K562 (cell line): ENCODE data around the gene NR1H2. TPM values are rescaled to one million over a fixed set of nuclear protein-coding genes. Genes with fewer than 3 reads are reported as not detected.
A peak's percentile ranks its signal among the peaks of the same experiment; 100 is the strongest.

Experiments used
- CEBPB ChIP-seq: fragments of 450-650 bp; IDR thresholded peaks from 2 replicates; pipeline ENCODE4 v1.6.1; 2016; ENCODE audit warnings: missing genetic modification characterization, missing compliant biosample characterization
- DIDO1 ChIP-seq: fragments of 450-650 bp; IDR thresholded peaks from 2 replicates; pipeline ENCODE4 v1.6.1; 2016; ENCODE audit warnings: low read depth, missing biosample characterization, missing genetic modification characterization
- GABPA ChIP-seq: fragments of 200-800 bp; sonication (Bioruptor generic); conservative IDR thresholded peaks from 2 replicates; pipeline ENCODE4 v1.6.1; 2016; ENCODE audit warnings: low read depth, missing genetic modification characterization, missing compliant biosample characterization
- GTF2E2 ChIP-seq: fragments of 200-800 bp; sonication (Bioruptor generic); IDR thresholded peaks from 2 replicates; pipeline ENCODE4 v1.6.1; 2016; ENCODE audit warnings: missing genetic modification characterization, missing compliant biosample characterization
- HNRNPL ChIP-seq: fragments of 200-400 bp; formaldehyde crosslinking; IDR thresholded peaks from 2 replicates; pipeline ENCODE4 v1.6.1; 2017; ENCODE audit warnings: low read depth, mild to moderate bottlenecking, low read length
- KAT7 ChIP-seq: sonication (generic); formaldehyde crosslinking; IDR thresholded peaks from 2 replicates; pipeline ENCODE4 v1.8.0; 2022; ENCODE audit warnings: missing genetic modification reagents, mild to moderate bottlenecking, borderline replicate concordance
- L3MBTL2 ChIP-seq: fragments of 450-650 bp; IDR thresholded peaks from 2 replicates; pipeline ENCODE4 v1.6.1; 2016; ENCODE audit warnings: mild to moderate bottlenecking, moderate library complexity
- MAZ ChIP-seq, 2 experiments: fragments of 450-650 bp in 1 of 2; sonication (generic) in 1 of 2; formaldehyde crosslinking; IDR thresholded peaks in 1 of 2; conservative IDR thresholded peaks in 1 of 2; 2 replicates each; pipeline versions ENCODE4 v1.4.0 to v1.5.0; 2020; ENCODE audit warnings: mild to moderate bottlenecking in 1 of 2, missing genetic modification reagents in 1 of 2
- MCM7 ChIP-seq, 2 experiments: fragments of 450-650 bp; IDR thresholded peaks; 2 replicates each; pipeline ENCODE4 v1.6.1; 2016 to 2018
- MEF2D ChIP-seq: conservative IDR thresholded peaks from 2 replicates; pipeline ENCODE4 v1.6.1; 2016; ENCODE audit warnings: low read depth, missing genetic modification characterization, missing compliant biosample characterization
- MNT ChIP-seq, 2 experiments: fragments of 450-650 bp; conservative IDR thresholded peaks; 2 replicates each; pipeline ENCODE4 v1.6.1; 2017; ENCODE audit warnings: mild to moderate bottlenecking in 2 of 2, moderate library complexity in 2 of 2
- NFIX ChIP-seq: fragments of 250-450 bp; sonication (Bioruptor Pico); IDR thresholded peaks from 2 replicates; pipeline ENCODE4 v1.4.0; 2020; ENCODE audit warnings: low read depth, mild to moderate bottlenecking, moderate library complexity
- RBM22 ChIP-seq: fragments of 200-400 bp; formaldehyde crosslinking; IDR thresholded peaks from 2 replicates; pipeline ENCODE4 v1.6.1; 2018; ENCODE audit warnings: low read length, low read depth; ENCODE audit not compliant: poor library complexity, severe bottlenecking
- SMARCC2 ChIP-seq: fragments of 450-650 bp; IDR thresholded peaks from 2 replicates; pipeline ENCODE4 v1.6.1; 2017; ENCODE audit warnings: antibody characterized with exemption, moderate library complexity, mild to moderate bottlenecking, low read depth
- TCF7L2 ChIP-seq: fragments of 150-350 bp; IDR thresholded peaks from 2 replicates; pipeline ENCODE4 v1.6.1; 2016; ENCODE audit warnings: low read depth, mild to moderate bottlenecking, low read length, moderate library complexity
- ZFP1 ChIP-seq: fragments of 450-650 bp; formaldehyde crosslinking; IDR thresholded peaks from 2 replicates; pipeline ENCODE4 v1.4.0; 2020; ENCODE audit warnings: mild to moderate bottlenecking, mixed read lengths
- ZFX ChIP-seq: sonication (generic); formaldehyde crosslinking; IDR thresholded peaks from 2 replicates; pipeline ENCODE4 v1.8.0; 2022; ENCODE audit warnings: mild to moderate bottlenecking, missing genetic modification reagents, moderate library complexity
- ZHX1 ChIP-seq: fragments of 150-350 bp; conservative IDR thresholded peaks from 2 replicates; pipeline ENCODE4 v1.6.1; 2014; ENCODE audit warnings: low read length
- ZNF311 ChIP-seq: fragments of 250-450 bp; sonication (Bioruptor Pico); IDR thresholded peaks from 2 replicates; pipeline ENCODE4 v1.4.0; 2020; ENCODE audit warnings: mild to moderate bottlenecking, moderate library complexity
- polyA plus RNA-seq, 8 experiments: library from polyadenylated mRNA; depleted of rRNA in 4 of 8; stranded (reverse) in 5 of 8; unstranded in 3 of 8; fragments of >200 nt; fragmentation: Nextera tagmentation in 2 of 8; fragmentation: Illumina TruSeq in 1 of 8; extraction: Ambion mirVana in 2 of 8; extraction: Trizol in 1 of 8; gene quantifications; 2 replicates each; pipeline versions ENCODE4 v1.2.1 to v1.2.3, GENCODE V29; 2011 to 2014; ENCODE audit warnings: inconsistent platforms in 1 of 8, missing spikeins in 1 of 8
- total RNA-seq, 7 experiments: library from RNA; depleted of rRNA in 6 of 7; stranded (reverse); fragments of >200 nt in 6 of 7; fragmentation: Illumina TruSeq in 2 of 7; extraction: Trizol in 2 of 7; gene quantifications; 2 replicates each; pipeline versions ENCODE4 v1.2.1 to v1.2.3, GENCODE V29; 2011 to 2021; ENCODE audit warnings: low replicate concordance in 1 of 7

Gene NR1H2
- total and polyA plus RNA-seq, 9 of the 15 experiments (the other 6 are each of a cell fraction or from before 2014, with no cell fraction given) = 0.11 to 73.8 (median 24.0) TPM

- TF ChIP-seq MAZ (CRISPR knock-in tag; conservative IDR thresholded peaks at IDR 0.05 in 1 of 2, IDR thresholded peaks at IDR 0.05 in 1 of 2) (peak; percentile 42 to 61), GTF2E2 (0 out of 2 replicates have a peak, but pooled peaks have one; percentile 7), ZHX1 (no peak), KAT7 (CRISPR knock-in tag) (peak; percentile 96; the same call in 1 of the 2 replicates), SMARCC2 (peak; percentile 66), MNT (conservative IDR thresholded peaks at IDR 0.05) (peak in 1 of 2 experiments; percentile 39; a peak in 1 of 4 replicates), MCM7 (IDR thresholded peaks at IDR 0.05) (no peak), NFIX (no peak), RBM22 (peak; percentile 33), ZNF311 (peak; percentile 12; the same call in 1 of the 2 replicates), L3MBTL2 (peak; percentile 88), DIDO1 (tag) (0 out of 2 replicates have a peak, but pooled peaks have one; percentile 30), CEBPB (tag) (peak; percentile 91), ZFP1 (no peak), GABPA (tag) (0 out of 2 replicates have a peak, but pooled peaks have one; percentile 37), ZFX (CRISPR knock-in tag) (peak; percentile 91), MEF2D (tag) (0 out of 2 replicates have a peak, but pooled peaks have one; percentile 54), TCF7L2 (no peak), HNRNPL (no peak)
Observed at GRCh38 chr19:50358483-50359327, 17.6 kb upstream of the NR1H2 start (continued).
